Islet of Langerhans (tissue), 1 donor: ENCODE data around the gene DOCK3.

Source experiments
- FAIRE-seq: peaks from one replicate; lab custom pipeline; 2011; peaks lifted over from hg19 to GRCh38; lab: Jason Lieb, UNC

DOCK3 gene

DNA sequence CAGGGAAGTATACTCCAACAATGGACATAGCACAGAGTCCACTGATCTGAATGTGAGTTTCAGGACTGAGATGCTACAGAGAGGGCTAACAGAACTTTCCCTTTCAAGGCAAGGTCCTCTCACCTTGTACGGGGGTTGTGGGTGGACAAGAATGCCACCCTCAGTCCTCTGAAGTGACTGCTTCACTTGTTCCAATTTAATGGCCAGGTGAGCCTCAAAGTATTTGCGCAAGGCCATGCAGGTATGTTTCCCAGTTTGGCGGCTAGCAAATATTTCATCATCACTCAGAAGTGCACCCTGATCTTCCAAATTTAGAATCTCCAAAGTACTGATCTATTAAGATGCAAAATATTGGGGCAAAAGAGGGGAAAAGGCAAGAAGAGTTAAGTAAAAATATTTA, 754.4 kb downstream of the DOCK3 start:
- FAIRE-seq, result no peak
